GM12874 (cell line): ENCODE measurements around the gene DNAH3.

ENCODE experiments used
- TF ChIP-seq, protein P1 (sequence below): IDR thresholded peaks from 2 replicates; pipeline ENCODE4 v1.5.1; 2011; ENCODE audit warnings: low read depth, mild to moderate bottlenecking, control low read depth, low read length, moderate library complexity; ENCODE audit not compliant: insufficient read depth

The DNAH3 gene

DNA sequence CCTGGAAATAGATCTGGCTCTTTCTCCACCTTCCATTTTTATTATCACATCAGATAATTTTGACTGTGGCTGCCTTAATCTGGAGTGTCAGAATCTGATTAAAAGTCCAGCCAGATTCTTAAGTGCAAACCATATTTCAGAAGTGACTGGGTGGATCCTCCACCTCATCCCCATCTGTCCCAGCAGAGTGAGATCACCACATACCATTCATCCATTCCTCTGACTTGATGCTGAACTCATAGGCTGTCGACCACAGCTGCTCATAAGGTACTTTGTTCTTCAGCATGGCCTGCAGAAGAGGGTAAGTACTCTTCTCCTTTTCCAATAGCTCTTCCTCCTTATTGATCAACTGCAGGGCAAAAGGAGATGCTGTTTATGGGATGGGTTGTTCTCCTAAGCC lies 53.5 kb downstream of the DNAH3 start:
- TF ChIP-seq, protein P1, sequence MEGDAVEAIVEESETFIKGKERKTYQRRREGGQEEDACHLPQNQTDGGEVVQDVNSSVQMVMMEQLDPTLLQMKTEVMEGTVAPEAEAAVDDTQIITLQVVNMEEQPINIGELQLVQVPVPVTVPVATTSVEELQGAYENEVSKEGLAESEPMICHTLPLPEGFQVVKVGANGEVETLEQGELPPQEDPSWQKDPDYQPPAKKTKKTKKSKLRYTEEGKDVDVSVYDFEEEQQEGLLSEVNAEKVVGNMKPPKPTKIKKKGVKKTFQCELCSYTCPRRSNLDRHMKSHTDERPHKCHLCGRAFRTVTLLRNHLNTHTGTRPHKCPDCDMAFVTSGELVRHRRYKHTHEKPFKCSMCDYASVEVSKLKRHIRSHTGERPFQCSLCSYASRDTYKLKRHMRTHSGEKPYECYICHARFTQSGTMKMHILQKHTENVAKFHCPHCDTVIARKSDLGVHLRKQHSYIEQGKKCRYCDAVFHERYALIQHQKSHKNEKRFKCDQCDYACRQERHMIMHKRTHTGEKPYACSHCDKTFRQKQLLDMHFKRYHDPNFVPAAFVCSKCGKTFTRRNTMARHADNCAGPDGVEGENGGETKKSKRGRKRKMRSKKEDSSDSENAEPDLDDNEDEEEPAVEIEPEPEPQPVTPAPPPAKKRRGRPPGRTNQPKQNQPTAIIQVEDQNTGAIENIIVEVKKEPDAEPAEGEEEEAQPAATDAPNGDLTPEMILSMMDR = no peak

DNA sequence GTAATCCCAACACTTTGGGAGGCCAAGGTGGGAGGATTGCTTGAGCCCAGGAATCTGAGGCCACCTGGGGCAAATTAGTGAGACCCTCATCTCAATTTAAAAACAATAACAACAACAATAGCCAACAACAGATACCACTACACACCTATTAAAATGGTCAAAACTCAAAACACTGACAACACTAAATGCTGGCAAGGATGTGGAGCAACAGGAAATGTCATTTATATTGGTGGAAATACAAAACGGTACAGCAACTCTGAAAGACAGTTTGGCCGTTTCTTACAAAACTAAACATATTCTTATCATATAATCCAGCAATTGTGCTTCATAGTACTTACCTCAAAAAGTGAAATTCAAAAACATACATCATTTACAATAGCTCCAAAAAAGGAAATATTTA lies 57.7 kb downstream of the DNAH3 start:
- TF ChIP-seq, protein P1 = no peak

DNA sequence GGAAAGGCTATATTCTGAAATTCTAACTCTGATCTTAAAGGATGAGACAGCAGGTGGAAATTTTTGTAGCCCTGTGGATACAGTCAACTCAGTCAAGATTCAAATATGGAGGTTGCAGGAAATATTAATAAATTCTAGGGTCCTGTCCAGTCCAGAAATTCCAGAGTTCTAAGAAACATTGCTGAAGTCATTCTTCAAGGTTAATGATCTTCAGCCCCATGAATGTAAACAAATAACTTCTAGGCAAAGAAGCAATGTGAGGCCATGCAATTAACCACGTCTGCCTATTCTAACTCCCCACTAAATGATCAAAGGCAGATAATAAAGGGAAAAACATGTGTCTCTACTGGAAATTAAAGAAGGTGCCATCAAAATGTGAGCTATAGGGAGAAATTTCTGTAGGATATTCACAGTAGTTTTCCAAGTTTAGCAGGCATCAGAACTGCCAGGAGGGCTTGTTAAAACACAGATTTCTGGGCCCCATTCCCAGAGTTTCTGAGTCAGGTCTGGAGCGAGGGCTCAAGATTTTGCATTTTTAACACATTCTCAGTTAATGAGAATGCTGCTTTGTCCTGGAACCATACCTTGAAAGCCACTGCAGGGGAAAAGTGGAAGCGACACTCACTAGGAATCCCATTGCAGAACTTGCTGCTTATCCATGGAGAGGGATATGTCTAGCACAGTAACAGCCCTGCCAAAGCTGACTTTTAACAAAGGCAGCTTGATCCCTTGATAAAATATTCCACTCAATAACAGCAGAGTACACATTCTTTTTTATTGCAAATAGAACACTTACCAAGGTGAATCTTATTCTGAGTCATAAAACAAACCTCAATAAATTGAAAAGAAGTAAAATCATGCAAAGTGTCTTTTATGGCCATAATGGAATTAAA lies 61.8 kb downstream of the DNAH3 start:
- TF ChIP-seq, protein P1 = no peak

DNA sequence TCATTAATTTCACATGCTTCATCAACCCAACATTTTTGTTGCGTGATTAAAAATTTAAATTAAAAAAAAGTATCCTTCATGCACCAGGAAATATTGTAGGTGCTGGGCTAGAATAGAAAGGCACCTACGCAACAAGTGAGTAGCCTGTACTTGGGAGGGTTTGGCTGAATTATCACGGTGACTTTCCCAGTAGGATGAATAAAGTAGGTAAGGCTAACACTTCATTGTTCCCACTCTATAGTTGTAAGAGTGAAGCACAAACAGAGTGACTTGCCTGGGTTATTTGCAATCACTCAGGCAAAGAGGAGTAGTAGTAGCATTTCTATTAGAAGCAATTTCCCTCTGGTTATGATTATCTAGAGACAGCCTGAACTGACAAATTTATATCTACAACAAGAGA lies 62.5 kb downstream of the DNAH3 start:
- TF ChIP-seq, protein P1 = no peak

DNA sequence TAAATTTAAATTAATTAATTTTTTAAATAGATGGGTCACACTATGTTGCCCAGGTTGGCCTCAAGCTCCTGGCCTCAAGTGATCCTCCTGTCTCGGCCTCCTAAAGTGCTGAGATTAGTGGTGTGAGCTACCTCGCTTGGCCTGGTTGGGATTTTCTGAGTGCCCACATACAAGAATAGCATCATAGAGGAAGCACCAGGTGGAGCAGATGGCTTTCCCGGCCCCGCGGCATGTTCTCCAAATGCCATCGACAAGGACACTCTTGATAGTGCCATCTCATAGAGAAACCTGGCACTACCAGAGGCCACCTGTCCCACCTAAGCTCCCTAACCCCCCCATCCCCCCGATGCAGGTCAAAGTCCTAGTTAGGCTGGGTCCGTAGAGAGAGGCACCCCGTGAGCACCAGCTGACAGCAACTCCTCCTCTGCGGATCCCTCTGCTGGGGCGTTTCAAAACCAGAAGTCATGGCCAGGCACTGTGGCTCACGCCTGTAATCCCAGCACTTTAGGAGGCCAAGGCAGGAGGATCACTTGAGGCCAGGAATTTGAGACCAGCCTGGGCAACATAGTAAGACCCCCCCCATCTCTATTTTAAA lies 65.9 kb downstream of the DNAH3 start:
- TF ChIP-seq, protein P1 = no peak

DNA sequence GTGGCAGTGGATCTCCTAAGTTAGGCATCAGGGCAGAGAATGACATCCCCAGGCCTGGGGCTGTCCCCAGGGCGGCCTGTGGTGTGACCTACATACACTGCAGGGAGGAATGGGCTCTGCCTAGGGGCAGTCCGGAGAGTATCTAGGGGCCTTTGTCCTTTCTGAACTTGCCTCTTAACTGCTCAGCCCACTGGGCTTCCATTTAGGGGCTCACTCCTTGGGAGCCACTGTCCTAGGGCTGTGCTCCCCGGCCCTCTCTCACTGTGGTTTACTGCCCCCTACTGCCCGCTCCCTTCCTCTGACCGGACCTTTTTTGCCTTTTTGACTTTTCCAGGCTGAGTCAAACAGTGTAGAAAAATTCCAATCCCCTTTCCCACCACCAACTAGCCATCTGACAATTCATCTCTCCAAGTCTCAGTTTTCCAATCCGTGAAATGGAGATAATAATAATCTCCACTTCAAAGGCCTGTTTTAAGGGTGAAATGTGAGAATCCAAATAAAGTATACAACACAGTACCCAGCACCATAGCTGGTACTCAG lies 66.8 kb downstream of the DNAH3 start:
- TF ChIP-seq, protein P1 = peak; percentile 78

DNA sequence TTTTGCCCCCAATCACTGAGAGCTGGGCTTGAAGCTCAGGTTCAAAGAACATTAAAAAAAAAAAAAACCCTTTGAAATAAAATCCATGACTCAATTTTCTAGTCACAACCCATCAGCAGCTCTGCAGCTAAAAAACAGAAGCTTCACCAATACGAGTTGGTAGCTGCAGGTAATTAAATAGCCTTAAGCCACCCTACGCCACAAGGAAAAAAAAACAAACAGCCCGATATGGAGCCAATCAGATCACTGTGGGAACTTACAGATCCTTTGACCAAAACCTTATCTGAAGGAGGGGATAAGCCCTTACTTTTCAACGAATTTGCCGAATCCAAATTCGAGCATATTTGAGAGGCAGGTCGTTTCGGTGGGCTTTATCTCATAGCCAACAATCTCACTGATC lies 69.3 kb downstream of the DNAH3 start:
- TF ChIP-seq, protein P1 = no peak
